BLaER1 treated with 17β-estradiol and CSF1 and Interleukin-3, amounts not matched to agents 10 nM and 100 nM (cell line): Measurements from ENCODE around the gene TSPAN18.

Source experiments
- H3K27ac ChIP-seq, 11 experiments: shearing (Covaris generic); formaldehyde crosslinking; 2 replicates each; pipeline ENCODE4 v1.8.1; 2022
- H3K27me3 ChIP-seq, 11 experiments: shearing (Covaris generic); formaldehyde crosslinking; 2 replicates each; pipeline ENCODE4 v1.8.1; 2022
- H3K36me3 ChIP-seq, 11 experiments: shearing (Covaris generic); formaldehyde crosslinking; 2 replicates each; pipeline ENCODE4 v1.8.1; 2022
- H3K4me1 ChIP-seq, 10 experiments: shearing (Covaris generic); formaldehyde crosslinking; 2 replicates each; pipeline ENCODE4 v1.8.1; 2022
- H3K4me2 ChIP-seq, 11 experiments: shearing (Covaris generic); formaldehyde crosslinking; 2 replicates each; pipeline ENCODE4 v1.8.1; 2022
- H3K4me3 ChIP-seq, 10 experiments: shearing (Covaris generic); formaldehyde crosslinking; 2 replicates each; pipeline ENCODE4 v1.8.1; 2022
- H3K9ac ChIP-seq, 11 experiments: shearing (Covaris generic); formaldehyde crosslinking; 2 replicates each; pipeline ENCODE4 v1.8.1; 2022
- H3K9me3 ChIP-seq, 11 experiments: shearing (Covaris generic); formaldehyde crosslinking; replicated peaks in 1 of 11; 2 replicates each; pipeline ENCODE4 v1.8.1; 2022
- H4K20me1 ChIP-seq, 11 experiments: shearing (Covaris generic); formaldehyde crosslinking; 2 replicates each; pipeline ENCODE4 v1.8.1; 2022
- Cebpa-rat ChIP-seq, 11 experiments: shearing (Covaris generic); IDR thresholded peaks; 2 replicates each; pipeline ENCODE4 v1.8.1; 2022

TSPAN18 gene

GRCh38 chr11:44774108-44774507 lies 47.3 kb downstream of the TSPAN18 start:
- peak overlapping the region in 1 of 11 experiments; percentile 2; a peak in 2 of 22 replicates for H3K9ac ChIP-seq
- H3K27me3 ChIP-seq: peaks cover 0 to 9% (median 0%) of the 10 kb centered on the region in 11 experiments; a peak in 1 of 22 replicates
- no peaks in the 10 kb centered on the region for H3K36me3 ChIP-seq
- TF ChIP-seq Cebpa-rat (IDR thresholded peaks at IDR 0.05): no peak
- peaks cover 13 to 47% (median 42%) of the 10 kb centered on the region in 10 experiments for H3K4me1 ChIP-seq
- no peaks in the 10 kb centered on the region for H4K20me1 ChIP-seq
- H3K27ac ChIP-seq: no peak overlapping the region; a peak in 1 of 22 replicates
- H3K4me2 ChIP-seq: peak overlapping the region; percentile 28 to 84 (median 73); a peak in 21 of 22 replicates
- H3K4me3 ChIP-seq: no peak overlapping the region
- no peaks in the 10 kb centered on the region for H3K9me3 ChIP-seq

DNA sequence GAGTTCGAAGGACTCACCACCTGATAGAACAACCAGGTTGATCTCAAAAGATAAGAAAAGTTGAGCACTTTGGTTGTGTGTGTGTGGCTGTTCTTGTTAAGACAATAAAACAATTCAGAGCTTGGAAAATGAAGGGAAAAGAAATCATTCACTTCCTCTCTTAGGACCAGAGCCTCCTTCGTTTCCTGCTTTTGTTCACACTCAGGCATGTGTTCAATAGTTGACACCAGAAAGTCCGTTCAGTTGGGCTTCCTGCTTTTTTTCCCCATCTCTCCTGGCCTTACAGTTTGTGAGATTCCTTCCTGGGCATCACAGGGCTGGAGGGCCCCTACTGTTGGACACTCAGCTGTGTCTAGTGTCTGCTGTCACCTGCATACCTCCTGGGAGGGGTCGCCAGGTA lies 48.0 kb downstream of the TSPAN18 start:
- Histone ChIP-seq H3K9ac (no peak overlapping the region), H3K9me3 (no peaks in the 10 kb centered on the region), H3K36me3 (no peaks in the 10 kb centered on the region), H3K4me2 (peak overlapping the region in 10 of 11 experiments; percentile 29 to 84 (median 74); a peak in 19 of 22 replicates), H3K4me3 (no peak overlapping the region), H3K4me1 (peaks cover 13 to 50% (median 42%) of the 10 kb centered on the region in 10 experiments), H3K27ac (no peak overlapping the region), H4K20me1 (no peaks in the 10 kb centered on the region), H3K27me3 (peaks cover 0 to 9% (median 0%) of the 10 kb centered on the region in 11 experiments; a peak in 1 of 22 replicates)
- no peak for TF ChIP-seq Cebpa-rat (IDR thresholded peaks at IDR 0.05)

DNA sequence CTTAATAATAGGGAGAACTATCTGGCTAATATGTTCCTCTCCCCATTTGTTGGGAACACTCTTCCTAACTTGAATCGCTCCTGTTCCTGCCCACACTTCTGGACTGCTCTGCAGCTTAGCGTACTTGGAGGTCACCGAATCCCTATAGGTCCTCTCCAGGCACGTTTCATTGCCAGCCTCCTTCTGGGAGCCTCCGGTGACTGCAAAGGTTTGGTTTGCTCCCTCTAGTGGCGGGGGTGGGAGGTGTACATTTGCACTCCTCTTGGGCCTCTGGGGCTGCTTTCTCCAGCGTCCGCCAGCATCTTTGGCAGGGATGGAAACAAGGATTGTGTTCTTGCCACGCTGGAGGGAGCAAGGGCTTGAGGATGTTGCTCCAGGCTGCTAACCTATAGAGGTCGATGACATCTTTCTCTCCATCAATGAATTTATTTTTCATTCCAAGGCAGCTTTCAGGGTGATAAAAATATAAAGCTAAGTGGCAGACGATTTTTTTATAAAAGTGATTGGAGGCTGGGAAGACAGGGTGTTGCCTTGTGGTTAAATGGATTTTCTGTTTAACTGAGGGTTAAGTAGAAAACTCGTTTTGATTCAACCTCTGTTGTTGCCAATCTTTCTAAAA lies 48.7 kb downstream of the TSPAN18 start:
- H3K9ac ChIP-seq: no peak overlapping the region
- no peaks in the 10 kb centered on the region for H4K20me1 ChIP-seq
- H3K4me2 ChIP-seq: peak overlapping the region in 7 of 11 experiments; percentile 66 to 84 (median 76); a peak in 10 of 22 replicates
- no peaks in the 10 kb centered on the region for H3K36me3 ChIP-seq
- TF ChIP-seq Cebpa-rat (IDR thresholded peaks at IDR 0.05): no peak
- H3K4me1 ChIP-seq: peaks cover 13 to 50% (median 42%) of the 10 kb centered on the region in 10 experiments
- peaks cover 0 to 9% (median 0%) of the 10 kb centered on the region in 11 experiments; a peak in 1 of 22 replicates for H3K27me3 ChIP-seq
- H3K4me3 ChIP-seq: no peak overlapping the region
- H3K9me3 ChIP-seq: no peaks in the 10 kb centered on the region
- no peak overlapping the region for H3K27ac ChIP-seq

- no peaks in the 10 kb centered on the region for H4K20me1 ChIP-seq
- H3K36me3 ChIP-seq: no peaks in the 10 kb centered on the region
- TF ChIP-seq Cebpa-rat (IDR thresholded peaks at IDR 0.05): no peak
- H3K27ac ChIP-seq: no peak overlapping the region
- H3K27me3 ChIP-seq: peaks cover 0 to 9% (median 0%) of the 10 kb centered on the region in 11 experiments; a peak in 1 of 22 replicates
- peaks cover 13 to 50% (median 42%) of the 10 kb centered on the region in 10 experiments for H3K4me1 ChIP-seq
- peaks cover 0 to under 1% (median 0%) of the 10 kb centered on the region in 11 experiments; a peak in 1 of 22 replicates for H3K9me3 ChIP-seq
- no peak overlapping the region for H3K9ac ChIP-seq
- no peak overlapping the region for H3K4me2 ChIP-seq
- no peak overlapping the region for H3K4me3 ChIP-seq
Measured at GRCh38 chr11:44775985-44776446, 49.3 kb downstream of the TSPAN18 start.

- Histone ChIP-seq H3K27me3 (peaks cover 0 to 9% (median 0%) of the 10 kb centered on the region in 11 experiments; a peak in 1 of 22 replicates), H3K9me3 (peaks cover 0 to 7% (median 0%) of the 10 kb centered on the region in 11 experiments; a peak in 5 of 22 replicates), H4K20me1 (no peaks in the 10 kb centered on the region), H3K4me2 (no peak overlapping the region), H3K27ac (no peak overlapping the region), H3K4me3 (no peak overlapping the region), H3K9ac (no peak overlapping the region), H3K4me1 (peaks cover 13 to 50% (median 42%) of the 10 kb centered on the region in 10 experiments), H3K36me3 (no peaks in the 10 kb centered on the region)
- no peak for TF ChIP-seq Cebpa-rat (IDR thresholded peaks at IDR 0.05)
Measured at GRCh38 chr11:44776551-44777208, 49.9 kb downstream of the TSPAN18 start.

DNA sequence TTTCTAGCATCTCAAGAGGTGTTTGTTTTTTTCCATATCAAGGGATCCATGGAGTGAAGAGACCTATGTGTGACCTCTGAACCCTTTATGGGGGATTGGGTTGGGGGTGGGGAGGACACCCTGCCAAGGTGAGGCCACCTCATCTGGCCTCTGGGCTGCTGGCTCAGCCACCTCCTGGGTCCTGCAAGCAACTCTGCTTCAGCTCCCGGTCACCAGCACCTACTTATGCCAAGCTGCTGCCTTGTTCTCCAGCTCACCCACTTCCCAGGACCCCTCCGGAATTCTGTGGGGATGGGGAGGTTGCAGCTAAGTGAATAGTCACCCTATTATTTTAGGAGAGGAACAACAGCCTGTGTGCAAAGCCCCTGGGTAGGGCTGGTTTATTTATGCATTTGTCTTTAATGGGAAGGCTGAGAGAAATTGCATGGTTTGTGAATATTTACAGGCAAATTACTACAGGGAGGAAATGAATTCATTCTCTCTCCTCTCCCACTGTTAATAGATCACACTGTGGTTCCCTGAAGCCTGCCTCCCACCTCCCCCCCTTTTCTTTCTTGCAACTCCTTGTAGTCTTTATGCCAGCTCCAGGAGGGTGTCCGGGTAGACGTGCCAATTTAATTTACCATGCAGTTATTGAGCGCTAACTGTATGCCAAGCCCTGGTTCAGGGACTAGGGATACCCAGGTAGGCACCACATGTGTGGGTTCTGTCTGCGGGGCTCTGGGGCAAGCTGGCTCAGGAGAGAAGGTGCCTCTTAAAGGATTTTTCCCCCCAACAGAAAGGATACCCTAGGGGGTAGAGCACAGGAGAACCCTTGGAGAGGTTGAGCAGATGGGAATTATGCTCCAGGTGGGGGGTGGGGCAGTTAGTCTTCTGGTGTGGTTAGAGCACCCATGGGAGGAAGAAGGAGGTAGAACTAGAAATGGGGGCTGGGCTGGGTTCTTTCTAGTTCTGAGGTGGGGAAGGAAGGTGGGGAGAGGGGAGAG lies 50.7 kb downstream of the TSPAN18 start:
- Histone ChIP-seq H3K36me3 (no peaks in the 10 kb centered on the region), H3K4me3 (no peak overlapping the region), H3K27ac (no peak overlapping the region), H3K9ac (no peak overlapping the region), H3K9me3 (peaks cover 0 to 15% (median 0%) of the 10 kb centered on the region in 11 experiments; a peak in 7 of 22 replicates), H3K4me2 (peak overlapping the region in 8 of 11 experiments; percentile 47 to 73 (median 52); a peak in 15 of 22 replicates), H3K4me1 (peaks cover 13 to 50% (median 42%) of the 10 kb centered on the region in 10 experiments), H3K27me3 (peaks cover 0 to 9% (median 0%) of the 10 kb centered on the region in 11 experiments; a peak in 1 of 22 replicates), H4K20me1 (no peaks in the 10 kb centered on the region)
- TF ChIP-seq Cebpa-rat (IDR thresholded peaks at IDR 0.05): no peak

- peak overlapping the region in 8 of 11 experiments; percentile 47 to 73 (median 52); a peak in 16 of 22 replicates for H3K4me2 ChIP-seq
- H3K27ac ChIP-seq: no peak overlapping the region
- no peaks in the 10 kb centered on the region for H3K36me3 ChIP-seq
- no peak for TF ChIP-seq Cebpa-rat (IDR thresholded peaks at IDR 0.05)
- H3K9ac ChIP-seq: no peak overlapping the region
- peaks cover 0 to 20% (median 0%) of the 10 kb centered on the region in 11 experiments; a peak in 7 of 22 replicates for H3K9me3 ChIP-seq
- H4K20me1 ChIP-seq: no peaks in the 10 kb centered on the region
- peaks cover 13 to 44% (median 38%) of the 10 kb centered on the region in 10 experiments for H3K4me1 ChIP-seq
- H3K4me3 ChIP-seq: no peak overlapping the region
- peaks cover 0 to 9% (median 0%) of the 10 kb centered on the region in 11 experiments; a peak in 1 of 22 replicates for H3K27me3 ChIP-seq
Measured at GRCh38 chr11:44778195-44779100, 51.7 kb downstream of the TSPAN18 start.
